ENCODE results near the gene RAB8B.

The RAB8B gene

DNA sequence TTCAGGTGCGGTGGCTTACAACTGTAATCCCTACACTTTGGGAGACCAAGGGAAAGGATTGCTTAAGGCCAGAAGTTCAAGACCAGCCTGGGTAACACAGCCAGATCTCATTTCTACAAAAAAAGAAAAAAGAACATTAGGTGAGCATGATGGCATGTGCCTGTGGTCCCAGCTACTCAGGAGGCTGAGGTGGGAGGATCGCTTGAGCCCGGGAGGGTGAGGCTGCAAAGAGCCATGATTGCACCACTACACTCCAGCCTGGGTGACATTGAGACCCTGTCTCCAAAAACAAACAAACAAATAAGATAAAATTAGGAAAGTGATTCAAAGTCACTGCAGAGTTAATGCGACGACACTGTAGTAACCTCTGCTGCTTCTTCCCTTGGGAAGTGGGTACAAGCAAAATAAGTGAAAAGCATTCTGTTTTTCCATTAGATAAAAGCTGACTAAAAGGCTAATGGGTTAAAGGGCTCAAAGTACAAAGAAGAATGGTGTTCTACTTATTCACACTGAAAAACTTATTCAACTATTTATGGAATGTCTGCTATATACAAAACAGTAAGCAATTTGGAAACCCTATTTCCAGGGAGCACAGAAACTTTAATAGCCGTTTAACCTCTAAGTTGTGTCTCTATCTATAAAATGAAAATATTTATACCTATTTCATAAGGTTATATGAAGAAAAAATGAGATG, 24.1 kb upstream of the RAB8B start:
- DNase-seq (ENCODE audit: low read depth) = peak; percentile 56
- TF ChIP-seq CTCF (conservative IDR thresholded peaks at IDR 0.05; ENCODE audit: low read depth, low read length) = no peak
- H3K4me3 ChIP-seq (ENCODE audit: low read depth, low read length) = no peak overlapping the region

GRCh38 chr15:63166219-63166618, 23.2 kb upstream of the RAB8B start:
- peak; percentile 75 for DNase-seq (ENCODE audit: low read depth)
- TF ChIP-seq CTCF (conservative IDR thresholded peaks at IDR 0.05; ENCODE audit: low read depth, low read length) = peak; percentile 44
- no peak overlapping the region for H3K4me3 ChIP-seq (ENCODE audit: low read depth, low read length)

GRCh38 chr15:63169788-63170187, 19.6 kb upstream of the RAB8B start:
- no peak overlapping the region for H3K4me3 ChIP-seq (ENCODE audit: low read depth, low read length)
- no peak for DNase-seq (ENCODE audit: low read depth)
- TF ChIP-seq CTCF (conservative IDR thresholded peaks at IDR 0.05; ENCODE audit: low read depth, low read length) = no peak

DNA sequence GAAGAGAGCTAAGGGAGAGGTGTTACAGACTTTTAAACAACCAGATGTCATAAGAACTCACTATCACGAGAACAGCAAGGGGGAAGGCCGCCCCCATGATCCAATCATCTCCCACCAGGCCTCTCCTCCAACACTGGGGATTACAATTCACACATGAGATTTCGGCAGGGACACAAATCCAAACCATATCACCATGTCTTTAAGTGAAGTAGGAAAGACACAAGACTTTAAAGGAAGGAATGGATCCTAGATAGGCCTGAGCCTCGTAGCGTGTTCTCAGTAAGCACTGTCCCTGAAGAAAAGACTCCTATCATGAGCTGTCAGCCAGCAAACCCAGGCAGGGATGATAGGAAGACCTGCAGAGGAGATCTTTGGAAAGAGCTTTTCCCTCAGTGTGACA, 17.0 kb upstream of the RAB8B start:
- H3K4me3 ChIP-seq (ENCODE audit: low read depth, low read length) = no peak overlapping the region
- no peak for DNase-seq (ENCODE audit: low read depth)
- no peak for TF ChIP-seq CTCF (conservative IDR thresholded peaks at IDR 0.05; ENCODE audit: low read depth, low read length)

- no peak overlapping the region for H3K4me3 ChIP-seq (ENCODE audit: low read depth, low read length)
- TF ChIP-seq CTCF (conservative IDR thresholded peaks at IDR 0.05; ENCODE audit: low read depth, low read length) = no peak
- DNase-seq (ENCODE audit: low read depth) = no peak
Observed at GRCh38 chr15:63172851-63173451, 16.5 kb upstream of the RAB8B start.

- TF ChIP-seq CTCF (conservative IDR thresholded peaks at IDR 0.05; ENCODE audit: low read depth, low read length) = no peak
- H3K4me3 ChIP-seq (ENCODE audit: low read depth, low read length) = no peak overlapping the region
- DNase-seq (ENCODE audit: low read depth) = no peak
Observed at GRCh38 chr15:63176302-63176701, 13.1 kb upstream of the RAB8B start.

DNA sequence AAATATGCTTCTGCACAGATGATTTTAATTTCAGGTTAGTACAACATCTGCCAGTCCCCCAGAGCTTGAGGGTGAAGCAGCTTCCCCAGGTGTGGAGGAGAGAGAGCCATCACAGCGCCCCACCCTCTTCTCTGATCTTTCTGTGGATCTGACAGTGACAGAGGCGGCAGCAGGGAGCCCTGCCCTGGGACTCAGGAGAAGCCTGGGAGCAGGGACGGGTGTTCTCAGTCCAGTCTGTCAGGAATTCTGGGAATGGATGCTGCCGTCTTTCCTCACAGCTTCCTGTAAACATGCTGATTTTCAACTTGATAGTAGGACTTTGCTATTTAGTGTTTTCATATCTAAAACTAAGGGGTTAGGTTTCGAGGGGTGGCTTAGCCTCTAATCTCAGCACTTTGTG, 11.4 kb upstream of the RAB8B start:
- TF ChIP-seq CTCF (conservative IDR thresholded peaks at IDR 0.05; ENCODE audit: low read depth, low read length) = no peak
- DNase-seq (ENCODE audit: low read depth) = no peak
- no peak overlapping the region for H3K4me3 ChIP-seq (ENCODE audit: low read depth, low read length)
